HG03432 (cell line): ENCODE data around the gene GRIK2.

ENCODE experiments used
- ATAC-seq: cut with Tn5 transposase; IDR thresholded peaks from one replicate; pipeline ENCODE4 v1.9.1; 2021; ENCODE audit warnings: mild to moderate bottlenecking, moderate library complexity; ENCODE audit not compliant: unreplicated experiment

GRIK2 gene

GRCh38 chr6:101534821-101535220 is 141.3 kb downstream of the GRIK2 start:
- no peak for ATAC-seq

- ATAC-seq = no peak
Measured at GRCh38 chr6:101537753-101538316, 144.3 kb downstream of the GRIK2 start.

- ATAC-seq = no peak
Measured at GRCh38 chr6:101539510-101540245, 146.2 kb downstream of the GRIK2 start.

- ATAC-seq = no peak
Measured at GRCh38 chr6:101541894-101542293, 148.4 kb downstream of the GRIK2 start.

- ATAC-seq = no peak
Measured at GRCh38 chr6:101543796-101544195, 150.3 kb downstream of the GRIK2 start.

GRCh38 chr6:101544286-101544685 is 150.8 kb downstream of the GRIK2 start:
- no peak for ATAC-seq

- ATAC-seq = no peak
Measured at GRCh38 chr6:101545191-101545590, 151.7 kb downstream of the GRIK2 start.

- ATAC-seq = no peak
Measured at GRCh38 chr6:101550451-101550850, 156.9 kb downstream of the GRIK2 start.

GRCh38 chr6:101554231-101554630 is 160.7 kb downstream of the GRIK2 start:
- ATAC-seq = no peak

GRCh38 chr6:101558712-101559111 is 165.2 kb downstream of the GRIK2 start:
- no peak for ATAC-seq

GRCh38 chr6:101572627-101573026 is 179.1 kb downstream of the GRIK2 start:
- no peak for ATAC-seq

GRCh38 chr6:101577091-101577490 is 183.6 kb downstream of the GRIK2 start:
- no peak for ATAC-seq

GRCh38 chr6:101578306-101578705 is 184.8 kb downstream of the GRIK2 start:
- no peak for ATAC-seq

- no peak for ATAC-seq
Measured at GRCh38 chr6:101582792-101583191, 189.3 kb downstream of the GRIK2 start.

GRCh38 chr6:101585501-101585900 is 192.0 kb downstream of the GRIK2 start:
- ATAC-seq = no peak

- no peak for ATAC-seq
Measured at GRCh38 chr6:101588343-101588742, 194.8 kb downstream of the GRIK2 start.

- ATAC-seq = no peak
Measured at GRCh38 chr6:101595276-101595675, 201.8 kb downstream of the GRIK2 start.

GRCh38 chr6:101597693-101598092 is 204.2 kb downstream of the GRIK2 start:
- ATAC-seq = no peak

- no peak for ATAC-seq
Measured at GRCh38 chr6:101605426-101605825, 211.9 kb downstream of the GRIK2 start.

- ATAC-seq = peak; percentile 89
Measured at GRCh38 chr6:101605874-101606273, 212.4 kb downstream of the GRIK2 start.

- no peak for ATAC-seq
Measured at GRCh38 chr6:101607111-101607690, 213.7 kb downstream of the GRIK2 start.

- no peak for ATAC-seq
Measured at GRCh38 chr6:101608703-101609102, 215.2 kb downstream of the GRIK2 start.
